Activated T-cell treated with anti-CD3 and anti-CD28 coated beads, Interleukin-2, amount 50 U/mL, for 4 hours (primary cell): ENCODE measurements around the gene PPOX. TPM values are rescaled to one million over a fixed set of nuclear protein-coding genes. Genes with fewer than 3 reads are reported as not detected.

ENCODE experiments used
- ATAC-seq, 2 donors: fragments of 200-7000 bp; cut with Tn5 transposase; one replicate each; pipeline ENCODE4 v1.10.0; 2021
- DNase-seq: peaks from one replicate; pipeline ENCODE4 v3.0.0-alpha.2; 2020
- H3K27me3 Mint-ChIP-seq: one replicate; pipeline ENCODE4 v1.8.0; 2021; ENCODE audit warnings: low read depth, mixed read lengths
- H3K36me3 Mint-ChIP-seq: one replicate; pipeline ENCODE4 v1.8.0; 2022; ENCODE audit warnings: mixed read lengths; ENCODE audit not compliant: insufficient read depth
- H3K4me1 Mint-ChIP-seq: one replicate; pipeline ENCODE4 v1.8.0; 2021; ENCODE audit warnings: low read depth, mixed read lengths
- H3K4me3 Mint-ChIP-seq: one replicate; pipeline ENCODE4 v1.8.0; 2021; ENCODE audit warnings: mild to moderate bottlenecking, moderate library complexity, mixed read lengths
- H3K9me3 Mint-ChIP-seq: one replicate; pipeline ENCODE4 v1.8.0; 2021; ENCODE audit warnings: mixed read lengths
- total RNA-seq, 3 donors: library from RNA; stranded (reverse); gene quantifications; one replicate each; pipeline ENCODE4 v1.2.1, GENCODE V29; 2021

Gene PPOX
- total RNA-seq: 10 to 100 TPM; 10.0 to 13.8 (median 12.8) TPM

GRCh38 chr1:161165742-161166668, at the start of gene PPOX:
TSS of gene PPOX (plus strand) at chr1:161166426. CDS start at chr1:161166848, 422 bp downstream.
- H3K27me3 Mint-ChIP-seq: no peaks in the 10 kb centered on the region
- peak within 1 kb of the TSS; percentile 86 for H3K4me3 Mint-ChIP-seq
- peak; percentile 97 for ATAC-seq
- H3K36me3 Mint-ChIP-seq: peaks cover 29% of the 10 kb centered on the region
- H3K4me1 Mint-ChIP-seq: peaks cover 50% of the 10 kb centered on the region
- no peaks in the 10 kb centered on the region for H3K9me3 Mint-ChIP-seq
- DNase-seq: peak; percentile 82

GRCh38 chr1:161117759-161118581, 48.3 kb upstream of the PPOX start, which contains the start of the genes NIT1 and PFDN2:
TSS of gene NIT1 (plus strand) at chr1:161118105. CDS start at chr1:161118177, 72 bp downstream.
TSS of gene PFDN2 (minus strand) at chr1:161118037. CDS start at chr1:161118026, 11 bp downstream.
- peak within 1 kb of the TSS; percentile 95 for H3K4me3 Mint-ChIP-seq
- DNase-seq: peak; percentile 79
- peaks cover 38% of the 10 kb centered on the region for H3K36me3 Mint-ChIP-seq
- no peaks in the 10 kb centered on the region for H3K9me3 Mint-ChIP-seq
- peak; percentile 69 to 77 for ATAC-seq
- H3K4me1 Mint-ChIP-seq: peaks cover 68% of the 10 kb centered on the region
- H3K27me3 Mint-ChIP-seq: no peaks in the 10 kb centered on the region

GRCh38 chr1:161119092-161119903, 46.9 kb upstream of the PPOX start:
- no peaks in the 10 kb centered on the region for H3K9me3 Mint-ChIP-seq
- ATAC-seq (peak; percentile 64 to 65), DNase-seq (peak; percentile 55)
- H3K27me3 Mint-ChIP-seq: no peaks in the 10 kb centered on the region
- peaks cover 40% of the 10 kb centered on the region for H3K36me3 Mint-ChIP-seq
- H3K4me3 Mint-ChIP-seq: peak overlapping the region; percentile 95
- H3K4me1 Mint-ChIP-seq: peaks cover 55% of the 10 kb centered on the region

- peaks cover 43% of the 10 kb centered on the region for H3K4me1 Mint-ChIP-seq
- no peak overlapping the region for H3K4me3 Mint-ChIP-seq
- no peaks in the 10 kb centered on the region for H3K9me3 Mint-ChIP-seq
- no peaks in the 10 kb centered on the region for H3K27me3 Mint-ChIP-seq
- no peak for ATAC-seq
- no peak for DNase-seq
- H3K36me3 Mint-ChIP-seq: peaks cover 42% of the 10 kb centered on the region
Measured at GRCh38 chr1:161121042-161121650, 45.1 kb upstream of the PPOX start.

- ATAC-seq: no peak
Measured at GRCh38 chr1:161121834-161122233, 44.4 kb upstream of the PPOX start.

GRCh38 chr1:161122967-161123366, 43.3 kb upstream of the PPOX start:
- ATAC-seq (no peak), DNase-seq (no peak)
- Mint-ChIP-seq H3K9me3 (no peaks in the 10 kb centered on the region), H3K4me1 (peaks cover 45% of the 10 kb centered on the region), H3K27me3 (no peaks in the 10 kb centered on the region), H3K4me3 (no peak overlapping the region), H3K36me3 (peaks cover 53% of the 10 kb centered on the region)

More at GRCh38 chr1:161121834-161122233, 44.4 kb upstream of the PPOX start:
- Mint-ChIP-seq H3K27me3 (no peaks in the 10 kb centered on the region), H3K9me3 (no peaks in the 10 kb centered on the region), H3K4me1 (peaks cover 41% of the 10 kb centered on the region), H3K36me3 (peaks cover 44% of the 10 kb centered on the region), H3K4me3 (no peak overlapping the region)
- no peak for DNase-seq

- no peak overlapping the region for H3K4me3 Mint-ChIP-seq
- H3K36me3 Mint-ChIP-seq: peaks cover 49% of the 10 kb centered on the region
- peaks cover 56% of the 10 kb centered on the region for H3K4me1 Mint-ChIP-seq
- H3K9me3 Mint-ChIP-seq: no peaks in the 10 kb centered on the region
- no peaks in the 10 kb centered on the region for H3K27me3 Mint-ChIP-seq
- DNase-seq (no peak), ATAC-seq (no peak)
Measured at GRCh38 chr1:161127649-161128048, 38.6 kb upstream of the PPOX start.

- no peaks in the 10 kb centered on the region for H3K27me3 Mint-ChIP-seq
- H3K4me3 Mint-ChIP-seq: no peak overlapping the region
- DNase-seq (no peak), ATAC-seq (no peak)
- H3K4me1 Mint-ChIP-seq: peaks cover 56% of the 10 kb centered on the region
- H3K36me3 Mint-ChIP-seq: peaks cover 40% of the 10 kb centered on the region
- no peaks in the 10 kb centered on the region for H3K9me3 Mint-ChIP-seq
Measured at GRCh38 chr1:161128591-161129420, 37.4 kb upstream of the PPOX start.

GRCh38 chr1:161130266-161130665, 36.0 kb upstream of the PPOX start:
- Mint-ChIP-seq H3K36me3 (peaks cover 35% of the 10 kb centered on the region), H3K4me1 (peaks cover 59% of the 10 kb centered on the region), H3K4me3 (no peak overlapping the region), H3K27me3 (no peaks in the 10 kb centered on the region), H3K9me3 (no peaks in the 10 kb centered on the region)
- ATAC-seq (no peak), DNase-seq (no peak)

GRCh38 chr1:161131523-161132409, 34.5 kb upstream of the PPOX start:
- Mint-ChIP-seq H3K27me3 (no peaks in the 10 kb centered on the region), H3K9me3 (no peaks in the 10 kb centered on the region), H3K36me3 (peaks cover 26% of the 10 kb centered on the region), H3K4me1 (peaks cover 51% of the 10 kb centered on the region), H3K4me3 (no peak overlapping the region)
- ATAC-seq: no peak
- no peak for DNase-seq

- Mint-ChIP-seq H3K27me3 (no peaks in the 10 kb centered on the region), H3K4me3 (no peak within 1 kb of the TSS), H3K9me3 (no peaks in the 10 kb centered on the region), H3K4me1 (peaks cover 44% of the 10 kb centered on the region), H3K36me3 (peaks cover 17% of the 10 kb centered on the region)
- peak; percentile 87 for DNase-seq
- peak; percentile 96 for ATAC-seq
Measured at GRCh38 chr1:161132410-161133219, 33.6 kb upstream of the PPOX start, which contains the start of gene DEDD. TSS of gene DEDD (minus strand) at chr1:161132667. CDS start at chr1:161124462, 8,205 bp downstream.
